Kidney glomerular epithelial cell (primary cell): ENCODE measurements around the gene NDUFAF4.

ENCODE experiments used
- DNase-seq: peaks from one replicate; lab custom pipeline; 2025; lab: John Stamatoyannopoulos, UW

The NDUFAF4 gene

DNA sequence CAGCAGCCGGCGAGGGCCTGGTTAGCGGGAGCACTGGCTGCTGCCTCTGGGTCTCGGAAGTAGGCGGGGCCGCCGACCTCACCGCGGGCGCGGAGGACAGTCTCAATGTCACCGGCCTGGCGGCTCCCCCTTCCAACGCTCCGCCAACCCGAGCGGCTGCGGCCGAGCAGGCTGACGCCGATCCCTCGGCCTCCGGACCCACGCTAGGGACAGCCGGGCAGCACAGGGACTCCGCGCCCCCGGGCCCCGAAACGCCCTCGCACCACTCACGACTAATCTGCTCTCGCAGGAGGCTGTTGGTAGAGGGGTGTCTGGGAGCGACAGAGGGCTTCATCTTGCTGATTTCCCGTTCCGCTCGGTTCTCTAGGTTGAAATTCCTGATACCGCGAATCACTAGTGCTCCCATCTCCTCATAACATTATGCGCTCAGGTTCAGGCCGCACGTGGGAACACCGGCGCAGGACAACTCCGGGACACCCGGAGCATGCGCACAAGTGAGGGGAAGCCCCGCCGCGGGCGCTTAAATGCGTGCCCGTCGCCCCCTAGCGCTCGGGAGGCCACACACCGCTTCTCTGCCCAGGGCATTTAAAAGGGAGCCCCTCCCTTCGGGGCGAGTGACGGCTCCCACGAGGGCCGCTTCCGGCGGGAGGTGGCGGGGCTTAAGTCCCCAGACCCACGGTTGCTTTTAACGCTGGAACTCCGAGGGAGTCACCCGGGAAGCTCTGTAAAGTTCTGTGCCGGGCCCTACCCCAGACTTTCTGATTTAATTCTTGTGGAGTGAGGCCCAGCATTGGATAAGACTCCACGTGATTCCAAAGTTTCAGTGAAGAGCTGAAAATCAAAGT is at the start of gene NDUFAF4:
NDUFAF4 (minus strand) TSS at position 496 of the 845 bp plus-strand sequence; CDS start at position 406, 90 bp downstream.
- peak; percentile 82 for DNase-seq

DNA sequence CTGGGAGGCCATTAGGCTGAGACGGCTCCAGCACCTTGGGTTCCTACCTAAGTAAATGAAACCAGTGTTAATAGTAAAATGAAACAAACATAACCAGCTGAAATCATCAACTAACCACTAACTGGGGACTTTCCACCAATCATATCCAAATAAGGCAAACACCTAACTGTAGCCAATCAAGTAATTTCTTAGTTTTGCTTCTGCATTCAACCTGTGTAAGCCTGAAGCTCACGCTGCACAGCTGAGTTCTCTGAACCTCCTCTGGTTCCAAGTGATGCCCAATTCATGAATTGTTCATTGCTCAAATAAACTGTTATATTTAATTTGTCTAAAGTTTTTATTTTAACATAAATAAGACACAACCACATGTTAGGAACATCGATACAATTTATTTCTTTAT is 49.4 kb upstream of the NDUFAF4 start:
- peak; percentile 7 for DNase-seq

DNA sequence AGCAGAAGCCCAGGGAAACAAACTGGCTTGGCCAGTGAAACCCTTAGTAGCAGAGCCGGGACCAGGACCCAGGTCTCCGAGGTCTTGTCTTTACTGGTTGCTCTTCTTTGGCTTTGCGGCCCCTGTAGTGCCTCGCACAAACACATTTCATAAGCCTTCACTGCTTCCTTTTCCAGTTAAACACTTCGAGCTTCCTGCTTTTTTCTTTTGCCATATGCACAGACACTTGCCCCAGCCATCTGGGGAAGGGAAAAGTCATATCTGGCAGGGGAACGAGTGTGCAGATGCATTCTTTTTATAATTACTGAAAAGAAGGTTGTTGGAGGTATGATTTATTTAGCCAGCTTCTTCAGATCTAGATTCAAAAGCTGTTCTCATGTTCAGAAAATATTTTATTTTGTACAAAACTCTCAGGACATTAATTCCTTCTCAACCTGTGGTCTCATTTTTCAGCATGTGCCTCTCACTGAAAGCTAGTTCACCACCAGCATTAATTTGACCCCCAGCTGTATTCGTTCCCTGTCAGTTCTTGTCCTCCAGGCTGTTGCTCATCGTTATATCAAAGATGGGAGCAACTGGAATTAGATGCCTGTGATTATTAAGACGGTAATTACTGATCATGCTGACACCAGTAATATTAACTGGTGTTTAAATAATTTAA is 46.0 kb upstream of the NDUFAF4 start:
- no peak for DNase-seq

DNA sequence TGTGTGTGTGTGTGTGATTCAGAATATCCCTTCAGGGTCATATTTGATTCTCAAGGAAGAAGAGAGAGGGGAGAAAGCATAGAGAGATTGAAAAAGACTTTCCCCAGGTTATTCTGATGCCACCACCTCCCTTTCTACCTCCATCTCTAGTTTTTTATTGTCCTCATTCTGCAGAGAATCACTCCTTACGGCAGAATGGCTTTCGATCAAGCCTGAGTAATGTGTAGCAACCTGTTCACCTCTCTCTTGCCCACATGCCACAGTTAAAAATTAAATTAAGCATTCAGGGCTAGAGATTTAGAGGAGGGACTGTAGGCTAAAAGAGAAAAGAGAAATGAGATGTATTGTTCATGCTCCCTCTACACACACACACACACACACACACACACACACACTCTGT is 45.0 kb upstream of the NDUFAF4 start:
- DNase-seq: no peak

DNA sequence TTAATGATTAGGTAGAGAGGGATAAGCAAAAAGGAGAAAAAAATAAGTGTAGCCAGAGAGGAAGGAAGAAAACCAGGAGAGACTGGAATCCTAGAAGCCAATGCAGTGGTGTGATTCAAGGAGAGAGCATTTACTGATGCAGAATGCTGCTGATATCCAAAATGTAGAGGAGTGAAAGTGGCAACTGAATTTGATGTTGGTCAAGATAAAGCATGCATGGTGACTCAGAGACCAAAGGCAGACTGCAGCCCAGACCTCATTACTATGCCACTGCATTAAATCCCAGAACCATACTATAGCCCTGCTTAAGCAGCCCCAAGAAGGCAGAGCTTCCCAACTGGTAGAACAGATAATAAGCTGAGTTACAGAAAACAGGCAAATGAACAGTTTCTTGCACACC is 42.6 kb upstream of the NDUFAF4 start:
- DNase-seq: no peak

DNA sequence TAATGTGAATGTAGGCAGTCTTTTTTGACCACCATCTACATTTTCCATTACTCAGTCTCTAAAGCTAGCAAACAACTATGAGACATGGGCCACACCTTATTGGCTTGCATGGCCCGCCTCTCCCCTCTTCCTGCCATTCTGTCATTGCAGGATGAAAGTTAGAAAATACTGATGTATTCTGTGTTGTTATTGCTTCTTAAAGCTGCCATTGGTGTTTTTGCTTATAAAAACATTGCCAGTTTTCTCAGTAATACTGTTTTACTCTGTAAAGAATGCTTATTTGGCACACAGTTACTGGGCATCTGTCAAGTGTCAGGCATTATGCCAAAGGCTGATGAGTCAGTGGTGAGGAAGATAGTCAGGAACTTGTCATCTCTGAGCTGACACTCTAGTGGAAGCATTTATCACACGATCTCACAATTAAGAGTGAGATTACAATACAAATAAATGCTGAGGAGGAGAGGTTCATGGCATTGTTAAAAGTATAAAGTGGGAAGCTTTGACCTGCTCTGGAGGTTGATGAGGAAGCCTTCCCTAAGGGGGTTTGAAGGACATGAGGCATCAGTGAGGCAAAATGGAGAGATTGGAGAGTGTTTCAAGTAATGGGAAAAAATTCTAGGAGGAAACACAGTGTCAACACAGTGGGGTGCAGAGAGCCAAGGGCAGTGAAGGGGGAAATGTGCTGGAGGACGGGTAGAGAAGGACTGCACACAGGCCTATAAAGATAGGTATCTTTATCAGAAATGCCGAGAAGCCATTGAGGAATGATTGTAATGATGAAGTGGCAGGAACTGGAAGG is 41.5 kb upstream of the NDUFAF4 start:
- peak; percentile 92 for DNase-seq

DNA sequence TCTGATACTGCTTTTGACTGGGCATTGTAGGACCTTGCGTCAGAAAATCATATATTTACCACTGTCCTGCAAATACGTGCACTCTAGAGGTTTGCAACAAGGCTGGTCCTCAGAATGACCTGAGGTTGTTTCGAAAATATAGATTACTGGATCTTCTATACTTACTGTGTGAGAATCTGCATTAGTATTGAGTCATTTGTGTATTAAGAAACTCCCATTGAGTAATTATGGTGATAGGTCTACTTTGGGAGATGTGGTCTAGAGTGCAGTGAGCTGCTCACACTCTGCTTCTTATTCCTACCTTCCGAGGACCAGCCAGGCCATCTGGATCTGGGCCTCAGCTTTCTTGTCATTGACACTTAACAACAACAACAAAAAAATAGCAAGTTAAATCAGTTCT is 36.4 kb upstream of the NDUFAF4 start:
- no peak for DNase-seq

DNA sequence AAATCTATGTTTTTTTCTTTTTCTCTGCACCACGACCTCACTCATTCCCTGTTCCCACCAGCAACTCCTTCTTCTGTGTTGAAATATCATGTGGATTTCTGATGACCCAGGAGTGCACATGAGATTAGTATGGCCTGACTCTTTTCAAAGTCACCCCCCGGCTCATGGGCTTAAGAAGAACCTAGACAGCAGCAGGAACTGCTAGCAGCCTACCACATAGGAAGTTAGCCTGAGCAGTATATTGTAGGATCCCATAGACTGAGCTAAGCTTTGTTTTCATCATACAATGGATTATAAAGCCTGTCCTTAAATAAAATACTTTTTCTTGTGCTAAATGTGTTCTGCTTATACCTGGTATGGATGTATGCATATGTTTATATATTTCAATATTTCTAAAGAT is 33.5 kb upstream of the NDUFAF4 start:
- DNase-seq: no peak

DNA sequence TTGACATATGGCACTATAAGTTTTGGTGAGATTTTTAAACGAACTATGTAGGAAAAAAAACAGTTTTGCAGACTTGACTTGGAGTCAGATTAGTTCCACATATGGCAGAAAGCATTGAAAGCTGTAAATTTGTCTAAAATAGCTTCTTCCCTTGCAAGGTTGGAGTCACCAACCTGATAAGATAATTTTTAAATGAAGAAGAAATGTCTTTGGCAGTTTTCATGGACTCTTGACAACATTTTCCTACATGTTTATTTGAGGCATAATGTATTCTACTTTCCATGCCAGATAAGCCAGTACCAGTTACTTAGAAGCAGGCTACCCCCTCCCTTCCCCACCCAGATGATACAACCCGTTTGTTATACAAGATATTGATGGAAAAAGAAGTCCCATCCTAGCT is 32.0 kb upstream of the NDUFAF4 start:
- no peak for DNase-seq

DNA sequence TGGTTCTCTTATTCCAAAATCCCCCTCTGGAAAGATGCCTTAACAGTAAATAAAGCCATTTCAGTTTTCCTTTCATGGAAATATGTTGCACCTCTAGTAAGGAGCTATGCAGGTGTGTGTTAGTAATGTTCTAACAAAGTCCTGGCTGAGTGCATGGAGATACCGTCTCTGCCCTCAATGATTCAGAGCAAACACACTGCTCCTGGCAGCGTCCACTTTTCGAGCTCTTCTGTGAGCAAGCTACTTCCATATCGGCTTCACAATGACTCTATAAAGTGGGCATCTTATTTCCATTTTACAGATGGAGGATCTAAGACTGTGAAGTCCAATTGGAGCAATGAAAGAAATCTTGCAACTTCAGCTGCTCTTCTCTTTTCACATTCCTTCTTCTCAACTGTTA is 30.0 kb upstream of the NDUFAF4 start:
- no peak for DNase-seq

DNA sequence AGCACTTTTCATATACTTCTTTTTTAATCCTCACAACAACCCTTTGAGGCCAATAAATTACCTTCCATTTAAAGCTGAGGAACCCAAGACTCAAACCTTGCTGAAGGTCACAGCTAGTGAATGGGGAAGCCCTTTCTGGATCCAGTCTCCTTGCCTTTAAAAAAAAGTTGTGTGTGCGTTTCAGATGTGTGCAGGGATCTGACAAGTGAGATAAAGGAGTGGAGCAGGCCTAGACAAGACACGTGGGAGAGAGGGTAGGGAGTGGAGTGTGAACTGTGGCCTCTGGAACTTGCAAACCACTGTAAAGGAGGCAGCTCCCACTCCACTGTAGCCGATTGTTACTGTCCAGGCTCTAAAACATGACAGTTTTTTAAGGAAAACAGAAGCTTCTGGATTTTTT is 28.7 kb upstream of the NDUFAF4 start:
- no peak for DNase-seq

DNA sequence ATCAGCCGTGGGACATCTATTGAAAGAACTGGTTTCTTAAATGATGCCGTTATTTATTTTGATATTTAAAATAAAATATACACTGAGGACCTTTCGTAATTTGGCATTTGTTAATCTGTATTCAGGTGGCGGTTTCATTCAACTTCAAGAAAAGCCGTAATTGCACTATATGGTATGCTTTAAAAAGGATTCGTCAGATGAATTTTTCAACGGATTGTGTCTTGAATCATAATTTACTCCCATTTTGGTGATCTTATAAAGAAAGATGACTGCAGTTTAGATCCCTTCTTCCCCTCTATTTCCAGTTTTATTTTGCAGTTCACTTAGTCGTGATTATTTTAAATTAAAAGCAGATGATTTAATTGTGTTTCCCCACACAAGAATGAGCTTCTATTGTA is 27.6 kb upstream of the NDUFAF4 start:
- no peak for DNase-seq

DNA sequence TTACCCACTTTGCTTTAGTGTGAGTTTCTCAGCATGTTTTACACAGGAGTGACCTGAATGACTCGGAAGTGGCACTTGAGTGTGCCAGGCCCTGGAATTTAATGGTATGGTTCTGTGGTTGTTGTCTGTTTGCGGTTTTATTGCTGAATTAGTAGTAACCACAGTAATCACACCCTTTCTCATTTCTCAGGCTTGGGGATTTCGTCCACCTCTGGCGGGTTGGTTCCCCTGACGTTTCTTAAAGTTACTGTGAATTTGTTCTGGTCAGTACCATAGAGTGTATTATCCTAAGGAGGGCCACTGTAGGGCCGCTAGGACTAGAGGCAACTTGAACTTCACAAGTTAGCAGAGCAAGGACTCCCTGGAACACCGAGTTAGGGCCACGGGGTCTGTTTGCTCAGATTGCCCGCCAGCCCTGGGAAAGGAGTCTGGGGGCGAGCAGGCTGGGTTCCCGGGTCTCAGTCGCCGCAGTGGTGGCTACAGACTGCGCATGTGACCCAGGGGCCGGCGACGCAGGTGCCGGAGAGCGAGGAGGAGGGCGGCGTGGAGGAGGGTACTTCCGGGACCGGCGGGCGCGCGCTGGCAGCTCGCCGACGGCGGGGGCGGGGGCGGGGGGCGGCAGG is 26.3 kb upstream of the NDUFAF4 start:
- peak; percentile 19 for DNase-seq

DNA sequence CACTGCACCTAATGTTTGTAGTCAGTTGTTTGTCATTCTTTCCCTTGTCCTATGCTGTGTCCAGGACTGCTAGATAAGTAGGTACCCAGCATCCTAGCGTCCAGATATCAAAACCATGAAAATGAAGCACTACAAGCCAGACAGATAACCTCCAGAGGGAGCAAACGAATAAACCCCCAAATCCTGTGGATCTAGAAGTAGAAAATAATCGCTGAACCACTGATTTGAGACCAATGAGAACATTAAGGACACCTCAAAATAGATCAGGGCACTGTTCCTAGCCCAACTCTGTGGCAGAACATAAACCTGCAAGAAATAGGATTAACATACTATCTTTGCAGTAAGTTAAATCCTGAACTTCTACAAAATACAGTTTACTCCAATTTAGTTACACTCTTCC is 25.7 kb upstream of the NDUFAF4 start:
- DNase-seq: no peak

DNA sequence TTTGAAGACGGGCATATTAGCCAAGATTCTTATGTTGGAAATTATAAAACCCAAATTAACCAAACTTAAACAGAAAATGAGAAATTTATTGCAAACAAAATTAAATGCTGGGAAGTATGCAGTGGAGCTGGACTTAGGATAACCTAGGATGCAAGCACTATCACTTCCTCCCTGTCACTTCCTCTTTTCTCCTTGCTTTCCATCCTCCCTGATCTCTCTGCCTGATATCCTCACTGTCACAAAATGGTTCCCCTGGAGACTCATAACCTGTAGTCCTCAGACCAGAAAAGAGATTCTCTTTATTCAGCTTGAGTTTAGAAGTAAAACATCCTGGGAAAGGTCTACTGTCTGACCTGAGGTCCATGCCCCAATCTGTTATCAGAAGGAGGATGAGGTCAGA is 19.4 kb upstream of the NDUFAF4 start:
- no peak for DNase-seq

DNA sequence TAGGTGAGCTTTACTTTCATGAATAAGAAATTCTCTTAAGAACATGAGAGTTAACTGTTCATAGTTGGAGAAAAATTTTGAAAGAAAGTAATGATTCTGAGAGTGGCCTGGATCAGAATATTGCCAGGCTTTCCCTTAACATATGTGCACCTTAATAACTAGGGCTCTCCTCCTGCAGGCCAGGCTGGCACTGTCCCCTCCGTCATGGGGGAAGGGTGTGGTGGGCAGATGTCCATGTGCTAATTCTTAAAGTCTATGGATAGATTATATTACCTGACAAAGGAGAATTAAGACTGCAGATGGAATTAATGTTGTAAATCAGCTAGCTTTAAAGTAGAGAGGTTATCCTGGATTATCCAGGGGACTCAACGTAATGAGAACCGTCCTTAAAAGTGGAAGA is 15.9 kb upstream of the NDUFAF4 start:
- no peak for DNase-seq

DNA sequence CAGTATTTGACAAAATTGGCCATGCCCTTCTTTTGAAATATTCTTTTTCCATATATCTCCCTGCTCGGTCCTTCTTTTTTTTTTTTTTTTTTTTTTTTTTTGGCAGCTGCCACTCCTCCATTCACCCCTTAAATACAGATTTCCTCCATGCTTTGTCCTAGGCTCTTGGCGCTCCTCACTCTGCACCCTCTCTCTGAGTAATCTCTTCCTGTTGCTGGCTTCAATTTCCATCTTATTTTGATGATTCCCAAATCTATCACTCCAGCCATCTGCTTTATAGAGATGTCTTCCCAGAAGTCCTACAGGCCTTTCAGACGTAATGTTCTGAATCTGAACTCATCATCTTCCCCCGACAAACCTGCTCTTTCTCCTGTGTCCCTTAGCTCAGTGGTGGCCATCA is 14.1 kb upstream of the NDUFAF4 start:
- no peak for DNase-seq

DNA sequence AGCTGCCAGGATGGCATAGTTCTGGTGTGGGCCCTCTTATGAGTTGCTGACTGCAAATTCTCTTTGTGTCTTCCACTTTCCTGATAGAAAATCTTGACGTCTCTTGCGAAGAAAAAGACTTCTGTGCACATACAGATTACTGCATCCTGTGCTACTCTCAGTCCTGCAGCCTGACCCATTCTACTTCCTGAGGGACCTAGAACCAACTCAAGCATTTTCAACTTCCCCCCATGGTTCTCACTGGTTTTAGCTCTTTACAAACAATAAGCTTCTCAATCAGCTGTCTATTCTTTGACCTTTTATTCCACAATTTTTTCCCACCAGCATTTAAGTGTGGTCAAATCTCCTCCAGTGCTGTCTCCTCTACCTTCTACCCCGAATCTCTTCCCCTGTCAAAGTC is 13.5 kb upstream of the NDUFAF4 start:
- no peak for DNase-seq

DNA sequence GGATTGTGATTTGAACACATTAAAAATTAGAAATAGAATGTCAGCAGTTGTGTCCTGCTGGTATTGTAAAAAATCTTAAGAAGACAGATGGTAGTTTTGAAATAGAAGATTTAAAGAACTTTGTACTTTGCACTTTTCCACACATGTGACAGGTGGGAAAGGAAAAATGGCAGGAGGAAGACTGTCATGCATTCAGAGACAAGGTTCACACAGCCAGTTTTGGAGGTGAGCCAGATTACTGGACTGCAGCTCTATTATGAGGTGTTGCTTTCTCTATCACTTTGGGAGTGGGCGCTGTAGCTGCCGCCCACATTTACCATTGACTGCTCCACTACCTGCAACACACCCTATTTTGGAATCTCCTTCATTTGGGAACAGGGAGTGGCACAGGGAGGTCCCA is 12.1 kb upstream of the NDUFAF4 start:
- no peak for DNase-seq

DNA sequence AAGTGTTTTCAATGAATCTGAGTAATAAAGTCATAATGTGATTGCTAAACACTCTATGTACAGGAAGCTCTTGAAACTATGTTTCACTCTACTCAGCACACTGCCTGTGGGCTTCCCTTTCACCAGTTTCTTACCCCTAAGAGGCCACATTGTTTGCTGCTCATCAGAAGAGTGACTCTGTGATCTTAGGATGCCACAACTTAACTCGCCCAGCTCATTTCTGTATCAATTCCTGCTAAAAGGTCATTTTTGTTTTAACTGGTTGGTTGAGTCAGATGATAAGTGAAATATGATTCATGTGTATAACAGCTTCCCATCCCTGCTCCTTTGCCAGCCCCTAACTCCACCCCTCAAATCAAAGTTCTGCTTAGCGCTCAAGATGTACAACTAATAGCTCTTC is 9.8 kb upstream of the NDUFAF4 start:
- DNase-seq: no peak

DNA sequence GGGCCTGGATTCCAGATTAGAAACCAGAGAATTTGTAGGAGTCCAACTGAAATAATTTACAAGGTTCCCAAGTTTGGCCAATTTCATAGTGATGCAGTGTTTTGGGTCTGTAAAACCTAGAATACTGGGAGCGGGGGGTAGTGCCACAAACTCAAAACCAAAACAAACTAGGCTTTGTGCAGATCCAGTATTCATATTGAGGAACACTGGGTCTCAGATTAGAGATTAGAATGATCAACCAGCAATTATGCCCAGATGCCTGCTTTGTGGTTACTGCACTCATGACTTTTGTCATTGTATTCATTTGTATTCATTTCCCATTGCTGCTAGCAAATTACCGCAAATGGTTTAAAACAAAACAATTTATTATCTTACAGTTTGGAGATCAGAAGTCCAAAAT is 3.2 kb upstream of the NDUFAF4 start:
- DNase-seq: no peak

DNA sequence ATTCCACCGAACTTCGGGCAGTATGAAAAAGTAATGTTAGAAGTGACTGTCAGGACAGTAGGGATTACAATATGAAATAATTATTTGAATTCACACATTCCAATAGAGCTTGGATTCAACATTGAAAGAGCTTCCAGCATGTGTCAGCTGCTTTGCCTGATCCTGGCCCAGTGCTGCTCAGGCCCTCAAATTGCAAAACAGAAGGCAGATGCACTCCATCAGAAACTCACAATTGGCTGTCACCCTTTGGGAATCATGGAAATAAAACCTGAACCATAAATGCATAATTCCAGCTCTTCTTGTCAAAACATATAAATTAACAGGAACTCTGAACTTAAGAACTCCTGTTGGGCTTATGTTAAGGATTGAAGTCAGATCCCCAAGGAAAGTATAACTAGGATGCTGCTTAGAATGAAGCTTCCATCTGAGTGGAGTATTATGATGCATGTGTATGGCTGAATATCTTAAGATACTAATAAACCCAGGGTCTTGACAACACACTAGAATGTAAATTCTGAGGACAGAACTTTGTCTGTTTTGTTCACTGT is 1.8 kb upstream of the NDUFAF4 start:
- DNase-seq: no peak
